ENCODE results near the gene OSTN.

DNA sequence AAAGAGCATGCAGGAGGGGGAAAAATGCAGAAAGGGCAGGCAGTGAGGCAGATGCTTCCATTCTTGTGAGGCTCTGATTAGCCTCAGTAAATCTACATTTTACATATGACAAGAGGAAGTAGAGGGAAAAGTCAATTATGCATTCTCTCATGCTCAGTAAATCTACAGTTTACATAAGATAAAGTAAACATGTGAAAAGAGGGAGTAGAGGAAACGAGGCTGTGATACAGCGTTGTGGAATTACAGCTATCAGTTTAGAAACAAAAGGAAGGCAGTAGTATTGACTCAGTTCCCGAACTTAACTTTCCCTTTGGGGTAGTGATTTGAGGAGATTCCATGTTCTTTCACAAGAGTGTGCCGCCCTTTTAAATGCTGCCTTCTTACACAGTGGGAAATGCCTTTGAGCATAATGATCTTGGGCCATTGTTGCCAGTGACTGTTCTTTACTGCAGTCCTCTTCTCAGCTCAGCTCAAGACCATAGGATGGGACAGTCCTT lies 39.3 kb downstream of the OSTN start:
- TF ChIP-seq POLR2AphosphoS5 (IDR thresholded peaks at IDR 0.05) (no peak), EP300 (conservative IDR thresholded peaks at IDR 0.05; ENCODE audit: poor library complexity, severe bottlenecking) (no peak), TAF1 (IDR thresholded peaks at IDR 0.05; ENCODE audit: low read depth) (no peak), EZH2 (IDR thresholded peaks at IDR 0.05; ENCODE audit: borderline replicate concordance, insufficient read depth, low read length, poor library complexity, severe bottlenecking) (no peak), SMC3 (conservative IDR thresholded peaks at IDR 0.05; ENCODE audit: poor library complexity) (no peak)
- TF ChIP-seq, protein P1, sequence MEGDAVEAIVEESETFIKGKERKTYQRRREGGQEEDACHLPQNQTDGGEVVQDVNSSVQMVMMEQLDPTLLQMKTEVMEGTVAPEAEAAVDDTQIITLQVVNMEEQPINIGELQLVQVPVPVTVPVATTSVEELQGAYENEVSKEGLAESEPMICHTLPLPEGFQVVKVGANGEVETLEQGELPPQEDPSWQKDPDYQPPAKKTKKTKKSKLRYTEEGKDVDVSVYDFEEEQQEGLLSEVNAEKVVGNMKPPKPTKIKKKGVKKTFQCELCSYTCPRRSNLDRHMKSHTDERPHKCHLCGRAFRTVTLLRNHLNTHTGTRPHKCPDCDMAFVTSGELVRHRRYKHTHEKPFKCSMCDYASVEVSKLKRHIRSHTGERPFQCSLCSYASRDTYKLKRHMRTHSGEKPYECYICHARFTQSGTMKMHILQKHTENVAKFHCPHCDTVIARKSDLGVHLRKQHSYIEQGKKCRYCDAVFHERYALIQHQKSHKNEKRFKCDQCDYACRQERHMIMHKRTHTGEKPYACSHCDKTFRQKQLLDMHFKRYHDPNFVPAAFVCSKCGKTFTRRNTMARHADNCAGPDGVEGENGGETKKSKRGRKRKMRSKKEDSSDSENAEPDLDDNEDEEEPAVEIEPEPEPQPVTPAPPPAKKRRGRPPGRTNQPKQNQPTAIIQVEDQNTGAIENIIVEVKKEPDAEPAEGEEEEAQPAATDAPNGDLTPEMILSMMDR (IDR thresholded peaks at IDR 0.05; ENCODE audit: poor library complexity, severe bottlenecking) = no peak
- TF ChIP-seq, protein P2, sequence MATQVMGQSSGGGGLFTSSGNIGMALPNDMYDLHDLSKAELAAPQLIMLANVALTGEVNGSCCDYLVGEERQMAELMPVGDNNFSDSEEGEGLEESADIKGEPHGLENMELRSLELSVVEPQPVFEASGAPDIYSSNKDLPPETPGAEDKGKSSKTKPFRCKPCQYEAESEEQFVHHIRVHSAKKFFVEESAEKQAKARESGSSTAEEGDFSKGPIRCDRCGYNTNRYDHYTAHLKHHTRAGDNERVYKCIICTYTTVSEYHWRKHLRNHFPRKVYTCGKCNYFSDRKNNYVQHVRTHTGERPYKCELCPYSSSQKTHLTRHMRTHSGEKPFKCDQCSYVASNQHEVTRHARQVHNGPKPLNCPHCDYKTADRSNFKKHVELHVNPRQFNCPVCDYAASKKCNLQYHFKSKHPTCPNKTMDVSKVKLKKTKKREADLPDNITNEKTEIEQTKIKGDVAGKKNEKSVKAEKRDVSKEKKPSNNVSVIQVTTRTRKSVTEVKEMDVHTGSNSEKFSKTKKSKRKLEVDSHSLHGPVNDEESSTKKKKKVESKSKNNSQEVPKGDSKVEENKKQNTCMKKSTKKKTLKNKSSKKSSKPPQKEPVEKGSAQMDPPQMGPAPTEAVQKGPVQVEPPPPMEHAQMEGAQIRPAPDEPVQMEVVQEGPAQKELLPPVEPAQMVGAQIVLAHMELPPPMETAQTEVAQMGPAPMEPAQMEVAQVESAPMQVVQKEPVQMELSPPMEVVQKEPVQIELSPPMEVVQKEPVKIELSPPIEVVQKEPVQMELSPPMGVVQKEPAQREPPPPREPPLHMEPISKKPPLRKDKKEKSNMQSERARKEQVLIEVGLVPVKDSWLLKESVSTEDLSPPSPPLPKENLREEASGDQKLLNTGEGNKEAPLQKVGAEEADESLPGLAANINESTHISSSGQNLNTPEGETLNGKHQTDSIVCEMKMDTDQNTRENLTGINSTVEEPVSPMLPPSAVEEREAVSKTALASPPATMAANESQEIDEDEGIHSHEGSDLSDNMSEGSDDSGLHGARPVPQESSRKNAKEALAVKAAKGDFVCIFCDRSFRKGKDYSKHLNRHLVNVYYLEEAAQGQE (IDR thresholded peaks at IDR 0.05; ENCODE audit: borderline replicate concordance) = no peak

Data from neural cell (in vitro differentiated cells).